HG02678 (cell line): ENCODE measurements around the gene LAMB4.

Source experiments
- ATAC-seq: cut with Tn5 transposase; IDR thresholded peaks from one replicate; pipeline ENCODE4 v1.9.1; 2021; ENCODE audit warnings: mild to moderate bottlenecking, moderate library complexity; ENCODE audit not compliant: unreplicated experiment

Gene LAMB4

GRCh38 chr7:107999779-108000560, 130.2 kb downstream of the LAMB4 start:
- ATAC-seq, result no peak

- ATAC-seq, result no peak
Measured at GRCh38 chr7:107998660-107999480, 131.3 kb downstream of the LAMB4 start.

GRCh38 chr7:107998150-107998549, 132.0 kb downstream of the LAMB4 start:
- no peak for ATAC-seq

GRCh38 chr7:107996072-107996882, 133.9 kb downstream of the LAMB4 start:
- no peak for ATAC-seq

- no peak for ATAC-seq
Measured at GRCh38 chr7:107995184-107996071, 134.7 kb downstream of the LAMB4 start.

- no peak for ATAC-seq
Measured at GRCh38 chr7:107994421-107995030, 135.6 kb downstream of the LAMB4 start.

- ATAC-seq, result no peak
Measured at GRCh38 chr7:107993891-107994291, 136.3 kb downstream of the LAMB4 start.

GRCh38 chr7:107989618-107990373, 140.4 kb downstream of the LAMB4 start:
- no peak for ATAC-seq

GRCh38 chr7:107982918-107983389, 147.2 kb downstream of the LAMB4 start:
- no peak for ATAC-seq

- ATAC-seq, result no peak
Measured at GRCh38 chr7:107982042-107982840, 147.9 kb downstream of the LAMB4 start.

- ATAC-seq, result no peak
Measured at GRCh38 chr7:107981466-107981865, 148.7 kb downstream of the LAMB4 start.

GRCh38 chr7:107980671-107981190, 149.4 kb downstream of the LAMB4 start:
- no peak for ATAC-seq

GRCh38 chr7:107980171-107980570, 150.0 kb downstream of the LAMB4 start:
- no peak for ATAC-seq

- no peak for ATAC-seq
Measured at GRCh38 chr7:107978815-107979408, 151.2 kb downstream of the LAMB4 start.

GRCh38 chr7:107977048-107977447, 153.1 kb downstream of the LAMB4 start:
- ATAC-seq, result no peak

GRCh38 chr7:107976620-107977019, 153.5 kb downstream of the LAMB4 start:
- no peak for ATAC-seq

GRCh38 chr7:107975394-107976013, 154.7 kb downstream of the LAMB4 start:
- ATAC-seq, result no peak
